Measurements from ENCODE around the gene CHMP2A.

DNA sequence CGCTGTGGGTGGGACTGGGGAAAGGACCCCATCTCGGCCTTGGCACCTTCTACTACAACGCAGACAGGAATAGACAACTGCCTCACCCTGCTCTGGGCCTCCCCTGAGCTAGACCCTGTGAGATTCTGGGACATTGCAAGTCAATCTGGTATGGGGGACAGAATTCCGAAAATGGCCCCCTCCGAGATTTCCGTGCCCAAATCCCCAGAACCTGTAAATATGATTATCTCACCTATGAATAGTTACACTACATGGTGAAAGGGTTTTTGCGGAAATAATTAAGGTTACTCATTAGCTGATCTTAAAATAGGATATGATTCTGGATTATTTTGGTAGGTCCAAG lies 34.7 kb downstream of the CHMP2A start:
- TF ChIP-seq RAD21 (conservative IDR thresholded peaks at IDR 0.05 in 1 of 2, IDR thresholded peaks at IDR 0.05 in 1 of 2), result 0 out of 5 replicates have a peak, but pooled peaks of 1 of the 2 experiments have one; percentile 6
- no peak for TF ChIP-seq RFX5 (IDR thresholded peaks at IDR 0.05)
- no peak for TF ChIP-seq KDM1A (IDR thresholded peaks at IDR 0.05; ENCODE audit: low read depth)
- TF ChIP-seq CTCF (IDR thresholded peaks at IDR 0.05), result no peak
- no peak for TF ChIP-seq CBX8 (IDR thresholded peaks at IDR 0.05)
- no peak for TF ChIP-seq JUN (IDR thresholded peaks at IDR 0.05)
- TF ChIP-seq, protein P1, sequence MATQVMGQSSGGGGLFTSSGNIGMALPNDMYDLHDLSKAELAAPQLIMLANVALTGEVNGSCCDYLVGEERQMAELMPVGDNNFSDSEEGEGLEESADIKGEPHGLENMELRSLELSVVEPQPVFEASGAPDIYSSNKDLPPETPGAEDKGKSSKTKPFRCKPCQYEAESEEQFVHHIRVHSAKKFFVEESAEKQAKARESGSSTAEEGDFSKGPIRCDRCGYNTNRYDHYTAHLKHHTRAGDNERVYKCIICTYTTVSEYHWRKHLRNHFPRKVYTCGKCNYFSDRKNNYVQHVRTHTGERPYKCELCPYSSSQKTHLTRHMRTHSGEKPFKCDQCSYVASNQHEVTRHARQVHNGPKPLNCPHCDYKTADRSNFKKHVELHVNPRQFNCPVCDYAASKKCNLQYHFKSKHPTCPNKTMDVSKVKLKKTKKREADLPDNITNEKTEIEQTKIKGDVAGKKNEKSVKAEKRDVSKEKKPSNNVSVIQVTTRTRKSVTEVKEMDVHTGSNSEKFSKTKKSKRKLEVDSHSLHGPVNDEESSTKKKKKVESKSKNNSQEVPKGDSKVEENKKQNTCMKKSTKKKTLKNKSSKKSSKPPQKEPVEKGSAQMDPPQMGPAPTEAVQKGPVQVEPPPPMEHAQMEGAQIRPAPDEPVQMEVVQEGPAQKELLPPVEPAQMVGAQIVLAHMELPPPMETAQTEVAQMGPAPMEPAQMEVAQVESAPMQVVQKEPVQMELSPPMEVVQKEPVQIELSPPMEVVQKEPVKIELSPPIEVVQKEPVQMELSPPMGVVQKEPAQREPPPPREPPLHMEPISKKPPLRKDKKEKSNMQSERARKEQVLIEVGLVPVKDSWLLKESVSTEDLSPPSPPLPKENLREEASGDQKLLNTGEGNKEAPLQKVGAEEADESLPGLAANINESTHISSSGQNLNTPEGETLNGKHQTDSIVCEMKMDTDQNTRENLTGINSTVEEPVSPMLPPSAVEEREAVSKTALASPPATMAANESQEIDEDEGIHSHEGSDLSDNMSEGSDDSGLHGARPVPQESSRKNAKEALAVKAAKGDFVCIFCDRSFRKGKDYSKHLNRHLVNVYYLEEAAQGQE (IDR thresholded peaks at IDR 0.05), result no peak
- TF ChIP-seq MAX (IDR thresholded peaks at IDR 0.05), result no peak
- no peak for TF ChIP-seq POLR2A (IDR thresholded peaks at IDR 0.05; ENCODE audit: low read length)
- no peak for TF ChIP-seq GATA3 (IDR thresholded peaks at IDR 0.05; ENCODE audit: borderline replicate concordance)
- TF ChIP-seq RNF2 (IDR thresholded peaks at IDR 0.05; ENCODE audit: borderline replicate concordance, low read depth), result no peak

Measured in A549 (cell line).